Fibroblast of peridontal ligament (primary cell): ENCODE results near the gene KCTD4.

ENCODE experiments used
- DNase-seq: peaks from one replicate; pipeline ENCODE4 v3.0.0-alpha.2; 2010; ENCODE audit errors: extremely low read depth

The KCTD4 gene

DNA sequence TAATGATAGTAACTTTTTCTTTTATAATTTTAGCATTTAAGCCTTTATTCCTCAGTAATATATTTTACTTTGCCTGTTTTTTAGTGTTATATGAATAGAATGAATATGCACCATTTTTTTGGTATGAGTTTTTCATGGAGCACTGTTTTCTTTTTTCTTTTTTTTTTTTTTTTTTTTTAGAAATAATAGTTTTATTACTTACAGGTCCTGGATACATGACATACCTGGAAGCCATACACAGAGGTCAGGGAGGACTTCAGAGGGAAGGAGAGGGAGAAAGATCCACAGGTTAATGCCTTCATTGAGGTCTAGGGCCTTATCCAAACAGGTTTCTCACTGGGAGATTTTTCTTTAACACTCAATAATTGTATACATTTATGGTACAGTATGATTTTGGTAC is 26.4 kb downstream of the KCTD4 start:
- no peak for DNase-seq

DNA sequence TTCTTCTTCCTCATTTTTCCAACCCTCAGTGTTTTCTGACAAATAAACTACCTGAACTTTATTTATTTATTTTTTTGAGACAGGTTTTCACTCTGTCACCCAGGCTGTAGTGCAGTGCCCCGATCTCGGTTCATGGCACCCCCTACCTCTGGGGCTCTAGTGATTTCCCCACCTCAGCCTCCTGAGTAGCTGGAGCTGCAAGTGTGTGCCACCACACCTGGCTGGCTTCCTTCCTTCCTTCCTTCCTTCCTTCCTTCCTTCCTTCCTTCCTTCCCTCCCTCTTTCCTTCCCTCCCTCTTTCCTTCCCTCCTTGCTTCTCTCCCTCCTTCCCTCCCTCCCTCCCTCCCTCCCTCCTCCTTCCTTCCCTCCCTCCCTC is 32.3 kb downstream of the KCTD4 start:
- DNase-seq = no peak

DNA sequence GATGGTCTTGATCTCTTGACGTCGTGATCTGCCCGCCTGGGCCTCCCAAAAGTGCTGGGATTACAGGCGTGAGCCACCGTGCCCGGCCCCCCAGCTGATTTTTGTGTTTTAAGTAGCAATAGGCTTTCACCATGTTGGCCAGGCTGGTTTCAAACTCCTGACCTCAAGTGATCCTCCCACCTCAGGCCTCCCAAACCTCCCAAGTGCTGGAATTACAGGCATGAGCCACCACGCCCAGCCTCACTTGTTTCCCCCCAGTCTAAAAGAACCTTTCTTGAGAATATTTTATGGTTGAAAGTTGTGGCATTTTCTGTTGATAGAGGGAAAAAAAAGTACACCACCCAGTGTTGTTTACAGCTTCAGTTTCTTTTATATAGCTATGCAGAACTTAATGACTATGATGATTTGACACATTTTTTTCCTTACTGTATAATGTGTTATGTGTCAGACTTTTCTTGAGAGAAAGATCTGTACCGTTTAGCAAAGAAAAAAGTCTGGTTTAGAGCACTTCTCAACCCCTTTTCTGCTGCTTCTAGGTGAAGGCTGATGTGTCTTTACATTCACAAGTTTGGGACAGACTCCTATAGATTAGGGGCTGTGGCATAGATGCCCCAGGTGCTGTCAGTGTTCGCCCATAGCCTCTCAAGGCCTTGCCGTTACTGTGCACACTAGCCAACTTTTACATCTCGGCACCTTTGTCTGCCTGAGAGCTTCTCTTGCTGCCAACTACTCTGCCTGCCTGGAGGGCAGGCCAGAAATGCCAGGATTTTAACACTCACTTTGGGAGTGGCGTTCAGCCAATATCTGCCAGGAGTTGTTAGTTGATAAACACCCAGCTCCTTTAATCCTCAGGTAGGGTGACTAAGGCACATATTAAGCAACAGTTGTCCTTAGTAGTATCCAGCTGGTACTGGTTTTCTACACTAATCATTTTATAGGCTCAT is 33.0 kb downstream of the KCTD4 start:
- no peak for DNase-seq

DNA sequence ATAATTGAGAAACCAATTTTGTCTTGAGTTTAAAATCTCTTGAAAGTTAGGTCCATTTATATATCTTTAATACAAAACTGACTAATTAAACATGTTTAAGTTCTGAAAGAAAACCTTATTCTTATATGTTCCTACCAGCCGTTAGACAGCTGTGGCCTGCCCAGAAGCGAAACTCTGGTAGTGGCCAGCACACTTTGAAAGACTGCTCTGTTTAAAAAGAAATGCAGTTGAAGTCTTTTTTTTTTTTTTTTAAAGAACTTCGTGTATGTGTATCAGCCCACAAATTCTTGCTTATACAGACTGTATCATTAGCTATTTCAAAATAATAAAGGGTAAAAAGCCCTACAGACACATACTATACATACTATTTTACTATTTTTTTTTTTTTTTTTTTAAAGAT is 34.0 kb downstream of the KCTD4 start:
- no peak for DNase-seq

DNA sequence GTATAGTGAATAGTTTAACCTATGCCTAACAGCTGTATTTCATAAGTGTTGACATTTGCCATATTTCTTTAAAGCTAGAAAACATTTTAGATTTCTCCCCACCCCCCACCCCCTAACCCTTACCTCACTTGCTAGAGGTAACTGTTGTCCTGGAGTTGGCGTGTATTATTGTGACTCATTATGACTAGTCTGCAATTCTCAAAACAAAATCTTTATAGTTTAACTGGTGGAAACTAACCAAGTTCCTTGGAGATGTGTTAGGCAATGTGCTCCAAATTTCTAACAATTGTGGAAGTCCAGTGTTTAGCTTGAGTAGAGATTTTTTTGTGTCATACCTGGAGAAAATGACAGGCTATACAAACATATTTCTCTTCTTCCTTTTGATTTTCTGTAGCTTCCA is 38.0 kb downstream of the KCTD4 start:
- DNase-seq = peak; percentile 90

DNA sequence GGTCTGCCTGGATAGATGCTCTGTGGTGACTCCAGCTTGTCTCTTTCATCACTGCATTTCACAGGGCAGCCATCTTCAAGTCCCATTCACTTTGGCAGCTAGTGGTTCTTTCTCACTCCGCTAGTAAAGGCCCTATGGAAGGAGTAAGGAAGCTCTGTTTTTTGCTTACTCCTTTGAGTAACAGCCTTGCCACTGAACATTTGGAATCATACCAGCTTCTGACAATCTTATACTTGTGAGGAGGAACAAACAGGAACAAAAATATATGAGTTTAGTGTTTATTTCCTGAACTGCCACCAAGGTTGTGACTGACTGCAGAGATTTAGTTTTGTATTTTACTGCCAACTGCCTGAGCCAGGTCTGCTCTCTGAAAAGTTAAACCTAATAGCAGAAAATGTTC is 38.7 kb downstream of the KCTD4 start:
- peak; percentile 34 for DNase-seq

DNA sequence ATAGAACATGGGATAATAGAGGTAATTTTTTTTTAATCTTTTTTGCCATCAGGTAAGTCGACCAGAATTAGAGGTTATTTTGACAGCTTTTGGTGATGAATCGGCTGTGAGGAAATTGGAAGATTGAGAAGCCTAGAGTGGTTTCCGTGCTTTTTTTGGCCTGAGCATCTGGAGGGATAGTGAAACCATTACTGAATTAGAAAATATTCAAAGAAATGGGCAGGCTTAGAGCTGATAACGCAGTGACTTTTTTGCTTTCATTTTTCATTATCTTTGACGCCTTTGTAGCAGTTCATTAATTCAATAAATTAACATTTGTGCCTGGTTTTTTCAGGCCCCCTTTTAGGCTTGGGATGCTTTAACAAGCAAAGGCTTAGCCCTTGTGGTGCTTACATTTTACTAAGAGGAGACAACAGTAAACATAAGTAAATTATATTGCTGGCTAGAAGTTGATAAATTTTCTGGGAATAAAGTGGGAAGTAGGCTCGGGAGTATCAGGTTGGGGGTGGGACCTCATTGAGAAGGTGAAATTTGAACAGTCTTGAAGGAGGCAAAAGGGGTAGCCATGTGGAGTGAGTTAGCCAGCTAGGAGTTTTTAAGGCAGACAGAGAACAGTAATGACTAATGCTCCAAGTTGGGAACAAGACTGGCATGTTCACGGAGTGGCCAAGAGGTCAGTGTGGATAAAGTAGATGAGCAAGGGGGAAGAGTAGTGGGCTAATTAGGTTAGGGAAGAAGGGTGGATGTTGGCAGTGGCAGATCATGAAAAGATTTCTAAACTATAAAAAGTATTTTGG is 44.1 kb downstream of the KCTD4 start:
- DNase-seq = no peak

DNA sequence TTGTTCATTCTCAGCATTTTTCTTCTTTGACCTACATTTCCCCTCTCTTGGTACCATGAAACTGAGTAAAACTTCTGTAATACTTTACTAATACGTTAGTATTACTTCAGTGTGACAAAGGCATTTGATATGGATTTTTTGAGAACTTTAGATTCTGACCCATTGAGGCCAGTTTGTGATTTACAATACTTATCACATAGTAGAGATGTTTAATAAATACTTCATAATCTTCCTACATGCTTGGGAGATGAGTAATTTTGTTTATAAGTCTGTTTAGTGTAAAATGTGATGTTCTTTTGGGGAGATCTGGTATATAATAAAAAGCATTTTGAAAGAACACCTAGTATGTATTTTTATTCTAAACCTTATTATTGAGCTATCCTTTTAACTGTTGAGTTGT is 50.9 kb downstream of the KCTD4 start:
- no peak for DNase-seq

DNA sequence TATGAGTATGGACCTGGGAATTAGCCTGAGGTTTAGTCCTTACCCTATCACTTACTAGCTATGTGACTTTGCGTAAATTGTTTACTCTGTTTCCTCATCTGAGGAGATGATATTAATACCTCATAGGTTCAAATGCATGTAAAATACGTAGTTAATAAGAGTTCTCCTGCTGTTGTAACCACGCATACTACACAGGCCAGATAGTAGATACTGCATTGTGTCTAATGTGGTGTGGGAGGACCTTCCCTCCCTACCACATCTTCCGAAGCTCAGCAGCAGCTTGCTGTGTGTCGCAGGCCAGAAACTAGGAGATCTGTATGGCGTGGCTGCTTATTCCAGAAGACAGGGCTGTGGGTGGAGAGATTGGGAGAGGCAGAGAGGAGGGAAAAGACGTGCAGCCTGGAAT is 57.5 kb downstream of the KCTD4 start:
- no peak for DNase-seq
